DOHH2 (cell line): ENCODE measurements around the gene PKM.

ENCODE experiments used
- H3F3A ChIP-seq: fragments of 200-600 bp; sonication (generic), shearing (Covaris generic); 2 replicates; pipeline ENCODE4 v1.6.0; 2016; ENCODE audit warnings: antibody characterized with exemption, mild to moderate bottlenecking; ENCODE audit not compliant: control insufficient read depth, insufficient read depth
- H3K27ac ChIP-seq: fragments of 200-600 bp; sonication (generic); 2 replicates; pipeline ENCODE4 v1.5.1; 2014; ENCODE audit warnings: low read depth, mild to moderate bottlenecking, low read length, moderate library complexity
- H3K27me3 ChIP-seq: fragments of 200-600 bp; sonication (generic); 2 replicates; pipeline ENCODE4 v1.6.1; 2014; ENCODE audit warnings: mild to moderate bottlenecking, low read length, mixed read lengths; ENCODE audit not compliant: control insufficient read depth
- H3K36me3 ChIP-seq: fragments of 200-600 bp; sonication (generic); 2 replicates; pipeline ENCODE4 v1.6.1; 2014; ENCODE audit warnings: mild to moderate bottlenecking, low read length, moderate library complexity, mixed read lengths; ENCODE audit not compliant: control insufficient read depth
- H3K4me1 ChIP-seq: fragments of 200-600 bp; sonication (generic); 2 replicates; pipeline ENCODE4 v1.6.1; 2014; ENCODE audit warnings: mild to moderate bottlenecking, low read length, mixed read lengths; ENCODE audit not compliant: control insufficient read depth
- H3K4me2 ChIP-seq: fragments of 200-600 bp; sonication (generic); 2 replicates; pipeline ENCODE4 v1.6.0; 2014; ENCODE audit warnings: mild to moderate bottlenecking, low read length, moderate library complexity
- H3K4me3 ChIP-seq: fragments of 200-600 bp; sonication (generic); 2 replicates; pipeline ENCODE4 v1.5.1; 2014; ENCODE audit warnings: mild to moderate bottlenecking, low read length, mixed read lengths
- H3K79me2 ChIP-seq: fragments of 200-600 bp; sonication (generic); 2 replicates; pipeline ENCODE4 v1.6.1; 2014; ENCODE audit warnings: mild to moderate bottlenecking, low read length, mixed read lengths; ENCODE audit not compliant: control insufficient read depth
- H3K9me2 ChIP-seq: fragments of 200-600 bp; sonication (generic); replicated peaks from 2 replicates; pipeline ENCODE4 v1.6.1; 2014; ENCODE audit warnings: mild to moderate bottlenecking, low read length, mixed read lengths; ENCODE audit not compliant: control insufficient read depth
- H3K9me3 ChIP-seq: fragments of 200-600 bp; sonication (generic); 2 replicates; pipeline ENCODE4 v1.6.1; 2014; ENCODE audit warnings: antibody characterized with exemption, low read length, mixed read lengths; ENCODE audit not compliant: control insufficient read depth, insufficient read depth
- H4K20me1 ChIP-seq: fragments of 200-600 bp; sonication (generic); 2 replicates; pipeline ENCODE4 v1.6.0; 2014; ENCODE audit warnings: low read depth, mild to moderate bottlenecking, antibody characterized with exemption, low read length, moderate library complexity; ENCODE audit not compliant: control insufficient read depth, insufficient read depth
- EZH2phosphoT487 ChIP-seq: fragments of 200-600 bp; sonication (generic); IDR thresholded peaks from 2 replicates; pipeline ENCODE4 v1.6.1; 2017; ENCODE audit warnings: borderline replicate concordance, mild to moderate bottlenecking, antibody characterized with exemption, low read length, moderate library complexity, mixed read lengths
- TF ChIP-seq, protein P1 (sequence below): fragments of 200-600 bp; sonication (generic); IDR thresholded peaks from one replicate; pipeline ENCODE4 v1.5.1; 2014; ENCODE audit warnings: antibody characterized with exemption, mild to moderate bottlenecking, low read depth, low read length; ENCODE audit not compliant: poor library complexity, severe bottlenecking

PKM gene

DNA sequence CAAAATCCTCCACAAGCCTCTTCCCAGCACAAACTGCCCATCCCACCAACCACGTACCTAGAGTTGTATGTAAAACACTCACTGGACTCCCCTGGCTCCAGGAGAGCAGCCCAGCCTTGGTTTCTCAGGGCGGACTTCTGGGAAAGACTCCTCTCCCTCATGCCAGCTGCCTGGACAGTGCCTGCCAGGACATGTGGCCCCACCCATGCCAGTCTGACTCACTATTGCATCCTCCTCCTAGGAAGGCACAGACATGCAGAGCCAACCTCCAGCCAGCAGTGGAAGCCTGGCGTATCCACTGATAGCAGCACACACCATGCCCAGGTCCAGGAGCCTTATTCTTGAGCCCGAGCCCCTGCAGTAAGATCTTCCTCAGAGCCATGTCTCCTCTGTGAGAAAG is 8.6 kb downstream of the PKM start:
- H3K79me2 ChIP-seq, result peaks cover 99% of the 10 kb centered on the region
- peaks cover 29% of the 10 kb centered on the region for H3K4me1 ChIP-seq
- H3K9me3 ChIP-seq, result no peaks in the 10 kb centered on the region
- TF ChIP-seq, protein P1, sequence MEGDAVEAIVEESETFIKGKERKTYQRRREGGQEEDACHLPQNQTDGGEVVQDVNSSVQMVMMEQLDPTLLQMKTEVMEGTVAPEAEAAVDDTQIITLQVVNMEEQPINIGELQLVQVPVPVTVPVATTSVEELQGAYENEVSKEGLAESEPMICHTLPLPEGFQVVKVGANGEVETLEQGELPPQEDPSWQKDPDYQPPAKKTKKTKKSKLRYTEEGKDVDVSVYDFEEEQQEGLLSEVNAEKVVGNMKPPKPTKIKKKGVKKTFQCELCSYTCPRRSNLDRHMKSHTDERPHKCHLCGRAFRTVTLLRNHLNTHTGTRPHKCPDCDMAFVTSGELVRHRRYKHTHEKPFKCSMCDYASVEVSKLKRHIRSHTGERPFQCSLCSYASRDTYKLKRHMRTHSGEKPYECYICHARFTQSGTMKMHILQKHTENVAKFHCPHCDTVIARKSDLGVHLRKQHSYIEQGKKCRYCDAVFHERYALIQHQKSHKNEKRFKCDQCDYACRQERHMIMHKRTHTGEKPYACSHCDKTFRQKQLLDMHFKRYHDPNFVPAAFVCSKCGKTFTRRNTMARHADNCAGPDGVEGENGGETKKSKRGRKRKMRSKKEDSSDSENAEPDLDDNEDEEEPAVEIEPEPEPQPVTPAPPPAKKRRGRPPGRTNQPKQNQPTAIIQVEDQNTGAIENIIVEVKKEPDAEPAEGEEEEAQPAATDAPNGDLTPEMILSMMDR, result no peak
- no peak for TF ChIP-seq EZH2phosphoT487
- no peaks in the 10 kb centered on the region for H3K9me2 ChIP-seq
- H3K4me2 ChIP-seq, result no peak overlapping the region
- peaks cover 28% of the 10 kb centered on the region for H3F3A ChIP-seq
- H3K4me3 ChIP-seq, result no peak overlapping the region
- peaks cover 75% of the 10 kb centered on the region for H4K20me1 ChIP-seq
- no peaks in the 10 kb centered on the region for H3K27me3 ChIP-seq
- H3K27ac ChIP-seq, result no peak overlapping the region
- H3K36me3 ChIP-seq, result peaks cover 92% of the 10 kb centered on the region

DNA sequence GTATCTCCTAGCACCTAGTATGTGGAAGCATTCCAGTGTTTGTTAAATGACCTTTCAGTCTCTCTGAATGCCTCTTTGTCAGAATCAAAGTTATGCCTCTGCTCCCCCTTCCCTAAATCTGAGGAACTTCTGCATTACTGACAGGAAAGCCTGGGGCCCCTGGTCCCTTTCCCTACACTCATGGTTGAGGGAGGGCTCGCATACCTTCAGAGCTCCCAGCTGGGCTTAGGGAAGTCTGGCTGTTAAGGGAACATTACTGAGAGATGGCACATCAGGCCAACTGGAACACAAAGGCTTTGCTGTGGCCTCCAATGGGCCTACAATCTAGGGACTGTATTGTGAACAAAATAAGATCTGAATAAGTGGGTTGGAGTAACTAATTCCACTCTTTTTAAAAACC is 10.3 kb downstream of the PKM start:
- Histone ChIP-seq H3F3A (peaks cover 25% of the 10 kb centered on the region), H3K36me3 (peaks cover 95% of the 10 kb centered on the region)

DNA sequence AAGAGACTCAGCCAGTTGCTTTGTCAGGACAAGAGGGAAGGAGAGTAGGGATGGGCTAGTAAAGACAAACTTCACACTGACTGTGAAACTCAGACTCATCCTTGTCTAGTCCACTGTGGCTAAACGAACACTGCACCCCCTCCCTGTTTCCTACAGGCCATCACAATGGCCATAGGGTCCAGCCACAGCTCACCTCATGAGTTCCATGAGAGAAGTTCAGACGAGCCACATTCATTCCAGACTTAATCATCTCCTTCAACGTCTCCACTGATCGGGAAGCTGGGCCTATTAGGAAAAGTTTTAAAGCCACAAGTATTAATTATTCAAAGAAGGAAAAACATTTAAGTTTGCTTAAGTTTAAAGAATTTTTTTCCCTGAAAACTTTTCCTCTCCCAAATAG is 13.8 kb downstream of the PKM start:
- Histone ChIP-seq H4K20me1 (peaks cover 58% of the 10 kb centered on the region), H3K9me3 (no peaks in the 10 kb centered on the region), H3K27me3 (no peaks in the 10 kb centered on the region), H3K27ac (no peak overlapping the region), H3K9me2 (no peaks in the 10 kb centered on the region), H3K4me2 (no peak overlapping the region), H3K4me1 (no peaks in the 10 kb centered on the region), H3K79me2 (peaks cover 89% of the 10 kb centered on the region), H3K4me3 (no peak overlapping the region), H3K36me3 (peaks cover 97% of the 10 kb centered on the region), H3F3A (peaks cover 23% of the 10 kb centered on the region)
- TF ChIP-seq EZH2phosphoT487, result no peak
- TF ChIP-seq, protein P1, result no peak

More for the DNA sequence above, 10.3 kb downstream of the PKM start:
- peaks cover 98% of the 10 kb centered on the region for H3K79me2 ChIP-seq
- H3K4me1 ChIP-seq, result peaks cover 12% of the 10 kb centered on the region
- no peaks in the 10 kb centered on the region for H3K27me3 ChIP-seq
- H3K9me3 ChIP-seq, result no peaks in the 10 kb centered on the region
- no peak overlapping the region for H3K4me2 ChIP-seq
- H4K20me1 ChIP-seq, result peaks cover 80% of the 10 kb centered on the region
- TF ChIP-seq, protein P1, result no peak
- no peak for TF ChIP-seq EZH2phosphoT487
- H3K9me2 ChIP-seq, result no peaks in the 10 kb centered on the region
- no peak overlapping the region for H3K27ac ChIP-seq
- H3K4me3 ChIP-seq, result no peak overlapping the region

DNA sequence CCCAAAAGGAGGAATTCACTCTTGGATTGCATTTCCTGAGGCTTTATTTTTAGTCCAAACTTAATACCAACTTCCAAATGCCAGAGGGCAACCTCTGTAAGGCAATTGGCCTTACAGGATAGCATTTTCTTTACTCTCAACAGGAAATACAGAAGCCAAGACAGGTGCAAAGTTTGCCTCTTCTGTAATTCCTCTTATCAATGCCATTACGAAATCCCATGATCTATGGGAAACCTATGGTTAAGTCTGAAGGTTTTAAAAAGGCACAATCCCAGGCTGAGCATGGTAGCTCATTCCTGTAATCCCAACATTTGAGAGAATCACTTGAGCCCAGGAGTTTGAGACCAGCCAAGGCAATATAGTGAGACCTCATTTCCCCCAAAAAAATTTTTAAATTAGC is 14.9 kb downstream of the PKM start:
- no peak overlapping the region for H3K4me2 ChIP-seq
- TF ChIP-seq, protein P1, result no peak
- no peak for TF ChIP-seq EZH2phosphoT487
- no peaks in the 10 kb centered on the region for H3K9me3 ChIP-seq
- peaks cover 61% of the 10 kb centered on the region for H4K20me1 ChIP-seq
- H3K79me2 ChIP-seq, result peaks cover 89% of the 10 kb centered on the region
- H3K36me3 ChIP-seq, result peaks cover 97% of the 10 kb centered on the region
- no peaks in the 10 kb centered on the region for H3K4me1 ChIP-seq
- no peaks in the 10 kb centered on the region for H3K27me3 ChIP-seq
- no peak overlapping the region for H3K4me3 ChIP-seq
- no peak overlapping the region for H3K27ac ChIP-seq
- H3F3A ChIP-seq, result peaks cover 27% of the 10 kb centered on the region
- H3K9me2 ChIP-seq, result no peaks in the 10 kb centered on the region
